Measurements from ENCODE around the gene COX14.
"Not testable (repeated sequence)": the region's sequence is repeated elsewhere in the genome, so short reads cannot be mapped to it uniquely, and the experiment has no call there.

The COX14 gene

GRCh38 chr12:50147281-50147680, 35.2 kb downstream of the COX14 start:
- TF ChIP-seq CTCF (IDR thresholded peaks at IDR 0.05; ENCODE audit: extremely low read depth, insufficient read depth, missing control alignments) = no peak
- DNase-seq (ENCODE audit: low spot score) = no peak
- in situ Hi-C loops (cut with MboI; ENCODE audit: low pct_unique_long_range_greater_than_20kb, low sequenced_read_pairs, unreplicated experiment) = no loop called here

- DNase-seq (ENCODE audit: low spot score); in situ Hi-C loops (cut with MboI; ENCODE audit: low pct_unique_long_range_greater_than_20kb, low sequenced_read_pairs, unreplicated experiment): not testable (repeated sequence)
Observed at GRCh38 chr12:50148011-50148410, 36.0 kb downstream of the COX14 start.

GRCh38 chr12:50149311-50149710, 37.3 kb downstream of the COX14 start:
- TF ChIP-seq CTCF (IDR thresholded peaks at IDR 0.05; ENCODE audit: extremely low read depth, insufficient read depth, missing control alignments) = no peak

GRCh38 chr12:50151047-50151687, 39.1 kb downstream of the COX14 start:
- no peak for TF ChIP-seq CTCF (IDR thresholded peaks at IDR 0.05; ENCODE audit: extremely low read depth, insufficient read depth, missing control alignments)
- in situ Hi-C loops (cut with MboI; ENCODE audit: low pct_unique_long_range_greater_than_20kb, low sequenced_read_pairs, unreplicated experiment) = no loop called here
- DNase-seq (ENCODE audit: low spot score) = no peak

More at GRCh38 chr12:50149311-50149710, 37.3 kb downstream of the COX14 start:
- in situ Hi-C loops (cut with MboI; ENCODE audit: low pct_unique_long_range_greater_than_20kb, low sequenced_read_pairs, unreplicated experiment) = no loop called here
- DNase-seq (ENCODE audit: low spot score) = no peak

GRCh38 chr12:50154947-50155346, 42.9 kb downstream of the COX14 start:
- in situ Hi-C loops (cut with MboI; ENCODE audit: low pct_unique_long_range_greater_than_20kb, low sequenced_read_pairs, unreplicated experiment); DNase-seq (ENCODE audit: low spot score): not testable (repeated sequence)

GRCh38 chr12:50156641-50157040, 44.6 kb downstream of the COX14 start:
- no peak for TF ChIP-seq CTCF (IDR thresholded peaks at IDR 0.05; ENCODE audit: extremely low read depth, insufficient read depth, missing control alignments)
- in situ Hi-C loops (cut with MboI; ENCODE audit: low pct_unique_long_range_greater_than_20kb, low sequenced_read_pairs, unreplicated experiment) = no loop called here
- no peak for DNase-seq (ENCODE audit: low spot score)

GRCh38 chr12:50157259-50157658, 45.2 kb downstream of the COX14 start:
- TF ChIP-seq CTCF (IDR thresholded peaks at IDR 0.05; ENCODE audit: extremely low read depth, insufficient read depth, missing control alignments) = no peak
- no peak for DNase-seq (ENCODE audit: low spot score)
- in situ Hi-C loops (cut with MboI; ENCODE audit: low pct_unique_long_range_greater_than_20kb, low sequenced_read_pairs, unreplicated experiment) = no loop called here

- no peak for TF ChIP-seq CTCF (IDR thresholded peaks at IDR 0.05; ENCODE audit: extremely low read depth, insufficient read depth, missing control alignments)
- DNase-seq (ENCODE audit: low spot score) = no peak
- in situ Hi-C loops (cut with MboI; ENCODE audit: low pct_unique_long_range_greater_than_20kb, low sequenced_read_pairs, unreplicated experiment) = loop anchor here (10.0 kb wide), 1 partner anchor 86 kb away; no protein-coding TSS in a partner anchor
Observed at GRCh38 chr12:50160643-50161042, 48.6 kb downstream of the COX14 start.
